HL-60 (cell line): ENCODE measurements around the gene VAMP2.

Experiments used
- DNase-seq, 2 experiments: peaks; one replicate each; pipeline ENCODE4 v3.0.0-alpha.2; 2010 to 2020; ENCODE audit warnings: low read depth in 1 of 2, low spot score in 1 of 2
- H3K27ac ChIP-seq: fragments of 250-450 bp; sonication (Bioruptor Pico); replicated peaks from 2 replicates; pipeline ENCODE4 v1.5.1; 2020; ENCODE audit warnings: mild to moderate bottlenecking, moderate library complexity
- H3K27me3 ChIP-seq: fragments of 250-450 bp; sonication (Bioruptor Pico); 2 replicates; pipeline ENCODE4 v1.5.1; 2021; ENCODE audit warnings: mild to moderate bottlenecking, moderate library complexity; ENCODE audit not compliant: insufficient read depth, poor library complexity, severe bottlenecking
- H3K4me3 ChIP-seq: replicated peaks from 2 replicates; pipeline ENCODE4 v1.5.1; 2011; ENCODE audit warnings: mild to moderate bottlenecking, control low read depth, low read length; ENCODE audit not compliant: insufficient read depth
- GABPA ChIP-seq: IDR thresholded peaks from 2 replicates; pipeline ENCODE4 v1.6.1; 2012; ENCODE audit warnings: low read depth
- POLR2AphosphoS5 ChIP-seq: IDR thresholded peaks from 2 replicates; pipeline ENCODE4 v1.6.1; 2012; ENCODE audit warnings: low read depth
- REST ChIP-seq: IDR thresholded peaks from 2 replicates; pipeline ENCODE4 v1.6.1; 2012; ENCODE audit warnings: low read depth; ENCODE audit not compliant: insufficient replicate concordance
- SPI1 ChIP-seq: IDR thresholded peaks from 2 replicates; pipeline ENCODE4 v1.6.1; 2012; ENCODE audit warnings: low read depth, mild to moderate bottlenecking, borderline replicate concordance
- TF ChIP-seq, protein P1 (sequence below): IDR thresholded peaks from one replicate; pipeline ENCODE4 v1.5.1; 2011; ENCODE audit warnings: low read length, control low read depth, inconsistent platforms; ENCODE audit not compliant: insufficient read depth

Gene VAMP2

DNA sequence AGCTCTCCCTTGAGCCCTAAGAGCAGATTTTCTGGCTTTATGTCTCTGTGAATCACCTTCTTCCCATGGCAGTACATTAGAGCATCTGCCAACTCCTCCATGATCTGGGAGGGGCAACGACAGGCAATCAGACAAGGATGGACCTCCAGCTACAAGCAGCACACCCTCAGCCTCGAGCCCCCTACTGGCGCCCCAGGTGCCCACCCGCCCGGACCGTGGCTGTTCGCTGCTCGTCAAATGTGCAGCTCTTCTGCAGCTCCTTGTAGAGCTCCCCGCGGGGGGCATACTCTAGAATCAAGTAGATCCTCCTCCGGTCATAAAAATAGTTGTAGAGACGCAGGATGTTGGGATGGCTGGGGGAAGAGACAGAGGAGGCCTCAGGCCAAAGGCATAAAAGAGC is 43.8 kb upstream of the VAMP2 start:
- H3K27me3 ChIP-seq = no peaks in the 10 kb centered on the region
- TF ChIP-seq POLR2AphosphoS5 = no peak
- no peak for TF ChIP-seq SPI1
- TF ChIP-seq GABPA = no peak
- TF ChIP-seq REST = no peak
- TF ChIP-seq, protein P1, sequence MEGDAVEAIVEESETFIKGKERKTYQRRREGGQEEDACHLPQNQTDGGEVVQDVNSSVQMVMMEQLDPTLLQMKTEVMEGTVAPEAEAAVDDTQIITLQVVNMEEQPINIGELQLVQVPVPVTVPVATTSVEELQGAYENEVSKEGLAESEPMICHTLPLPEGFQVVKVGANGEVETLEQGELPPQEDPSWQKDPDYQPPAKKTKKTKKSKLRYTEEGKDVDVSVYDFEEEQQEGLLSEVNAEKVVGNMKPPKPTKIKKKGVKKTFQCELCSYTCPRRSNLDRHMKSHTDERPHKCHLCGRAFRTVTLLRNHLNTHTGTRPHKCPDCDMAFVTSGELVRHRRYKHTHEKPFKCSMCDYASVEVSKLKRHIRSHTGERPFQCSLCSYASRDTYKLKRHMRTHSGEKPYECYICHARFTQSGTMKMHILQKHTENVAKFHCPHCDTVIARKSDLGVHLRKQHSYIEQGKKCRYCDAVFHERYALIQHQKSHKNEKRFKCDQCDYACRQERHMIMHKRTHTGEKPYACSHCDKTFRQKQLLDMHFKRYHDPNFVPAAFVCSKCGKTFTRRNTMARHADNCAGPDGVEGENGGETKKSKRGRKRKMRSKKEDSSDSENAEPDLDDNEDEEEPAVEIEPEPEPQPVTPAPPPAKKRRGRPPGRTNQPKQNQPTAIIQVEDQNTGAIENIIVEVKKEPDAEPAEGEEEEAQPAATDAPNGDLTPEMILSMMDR = no peak
- no peak overlapping the region for H3K4me3 ChIP-seq

GRCh38 chr17:8204761-8205555 is 42.2 kb upstream of the VAMP2 start:
- Histone ChIP-seq H3K4me3 (no peak overlapping the region), H3K27me3 (no peaks in the 10 kb centered on the region), H3K27ac (no peak overlapping the region)
- no peak for TF ChIP-seq REST
- no peak for TF ChIP-seq POLR2AphosphoS5
- TF ChIP-seq GABPA = no peak
- no peak for TF ChIP-seq SPI1
- TF ChIP-seq, protein P1 = no peak
- no peak for DNase-seq

More for the DNA sequence above, 43.8 kb upstream of the VAMP2 start:
- H3K27ac ChIP-seq = no peak overlapping the region
- no peak for DNase-seq

DNA sequence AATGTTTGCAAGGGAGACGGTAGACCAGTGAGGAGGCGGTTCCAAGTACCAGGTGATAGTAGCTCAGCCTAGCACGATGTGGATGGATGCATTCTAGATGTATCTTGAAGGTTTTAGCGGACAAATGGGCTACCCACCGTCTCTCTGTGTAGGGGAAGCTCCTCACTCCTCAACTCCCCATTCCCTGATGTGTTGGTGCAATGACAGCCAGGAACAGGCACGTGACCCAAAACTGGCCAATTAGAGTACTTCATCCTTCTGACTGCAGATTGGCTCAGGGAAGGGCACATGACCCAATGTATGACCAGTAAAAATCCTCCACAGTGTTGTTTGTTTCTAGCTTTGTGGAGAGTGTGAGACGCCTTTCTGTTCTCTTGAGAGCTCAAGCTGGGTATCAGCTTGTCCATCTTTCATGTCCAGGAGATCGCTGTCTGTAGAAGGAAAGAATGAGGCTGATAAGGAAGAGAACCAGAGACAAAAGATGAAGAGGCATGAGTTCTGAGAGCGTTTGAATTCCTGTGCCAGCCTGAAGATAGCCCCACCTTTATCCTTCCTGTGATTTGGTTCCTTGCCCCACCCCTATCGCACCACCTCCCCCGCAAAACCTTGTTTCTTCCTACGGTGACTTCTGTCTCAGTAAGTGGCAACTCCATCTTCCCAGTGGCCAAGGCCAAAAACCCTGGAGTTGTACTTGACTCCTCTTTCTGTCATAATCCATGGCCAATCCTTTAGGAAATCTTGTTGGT is 29.5 kb upstream of the VAMP2 start:
- Histone ChIP-seq H3K27me3 (no peaks in the 10 kb centered on the region), H3K4me3 (no peak overlapping the region), H3K27ac (no peak overlapping the region)
- no peak for TF ChIP-seq REST
- no peak for TF ChIP-seq SPI1
- no peak for TF ChIP-seq POLR2AphosphoS5
- no peak for TF ChIP-seq GABPA
- TF ChIP-seq, protein P1 = no peak
- peak in 1 of 2 experiments; percentile 64 for DNase-seq
